NOMO-1 (cell line): Measurements from ENCODE around the gene MCM5.
A peak's percentile ranks its signal among the peaks of the same experiment; 100 is the strongest.
"Not testable (repeated sequence)": the region's sequence is repeated elsewhere in the genome, so short reads cannot be mapped to it uniquely, and the experiment has no call there.

Experiments
- DNase-seq, 2 experiments: peaks; one replicate each; lab custom pipeline; 2025; ENCODE audit not compliant: unreplicated experiment in 2 of 2; lab: John Stamatoyannopoulos, UW

Gene MCM5

GRCh38 chr22:35450824-35451569 is 51.1 kb downstream of the MCM5 start:
- DNase-seq: no peak

- no peak for DNase-seq
Measured at GRCh38 chr22:35451592-35451991, 51.7 kb downstream of the MCM5 start.

- no peak for DNase-seq
Measured at GRCh38 chr22:35452351-35452781, 52.4 kb downstream of the MCM5 start.

GRCh38 chr22:35452810-35453743 is 53.1 kb downstream of the MCM5 start:
- no peak for DNase-seq

GRCh38 chr22:35454416-35455054 is 54.6 kb downstream of the MCM5 start:
- peak in 1 of 2 experiments; percentile 25 for DNase-seq

GRCh38 chr22:35455529-35455928 is 55.6 kb downstream of the MCM5 start:
- no peak for DNase-seq

GRCh38 chr22:35456757-35457156 is 56.8 kb downstream of the MCM5 start:
- no peak for DNase-seq

- no peak for DNase-seq
Measured at GRCh38 chr22:35457729-35458546, 58.0 kb downstream of the MCM5 start.

GRCh38 chr22:35458547-35459422 is 58.8 kb downstream of the MCM5 start:
- no peak for DNase-seq

GRCh38 chr22:35459423-35459894 is 59.5 kb downstream of the MCM5 start:
- no peak for DNase-seq

GRCh38 chr22:35459976-35460375 is 60.0 kb downstream of the MCM5 start:
- not testable (repeated sequence) for DNase-seq

- peak; percentile 47 to 69 for DNase-seq
Measured at GRCh38 chr22:35460688-35461087, 60.7 kb downstream of the MCM5 start.

GRCh38 chr22:35462498-35463230 is 62.7 kb downstream of the MCM5 start:
- no peak for DNase-seq

- no peak for DNase-seq
Measured at GRCh38 chr22:35463231-35463933, 63.4 kb downstream of the MCM5 start.

GRCh38 chr22:35464399-35464798 is 64.5 kb downstream of the MCM5 start:
- DNase-seq: no peak

GRCh38 chr22:35465109-35465701 is 65.3 kb downstream of the MCM5 start:
- DNase-seq: no peak

- no peak for DNase-seq
Measured at GRCh38 chr22:35467681-35468434, 67.9 kb downstream of the MCM5 start.
